HCT116 (cell line): ENCODE measurements around the gene PRXL2A.

ENCODE experiments used
- ELF1 ChIP-seq: IDR thresholded peaks from 2 replicates; pipeline ENCODE4 v1.6.1; 2012; ENCODE audit warnings: low read depth, borderline replicate concordance
- POLR2A ChIP-seq: IDR thresholded peaks from 2 replicates; pipeline ENCODE4 v1.7.0; 2011; ENCODE audit warnings: borderline replicate concordance; ENCODE audit not compliant: insufficient read depth, insufficient read length; ENCODE audit errors: extremely low read depth
- POLR2AphosphoS5 ChIP-seq: IDR thresholded peaks from 2 replicates; pipeline ENCODE4 v1.6.1; 2011; ENCODE audit warnings: mild to moderate bottlenecking, low read depth, low read length, moderate library complexity
- SP1 ChIP-seq: IDR thresholded peaks from 2 replicates; pipeline ENCODE4 v1.6.1; 2012; ENCODE audit warnings: low read depth
- ZNF274 ChIP-seq: fragments of 200-500 bp; sonication (Bioruptor generic); IDR thresholded peaks from 2 replicates; pipeline ENCODE4 v1.6.1; 2014; ENCODE audit warnings: mild to moderate bottlenecking, low read depth, low read length, inconsistent platforms
- TF ChIP-seq, protein P1 (sequence below), 3 experiments: fragments of 200-600 bp in 1 of 3; sonication (generic) in 1 of 3; IDR thresholded peaks in 2 of 3; conservative IDR thresholded peaks in 1 of 3; 2 replicates each; pipeline ENCODE4 v1.5.1; 2012 to 2017; ENCODE audit warnings: low read depth in 2 of 3, low read length in 2 of 3, antibody characterized with exemption in 1 of 3, borderline replicate concordance in 1 of 3, control low read depth in 1 of 3, mild to moderate bottlenecking in 1 of 3, mixed read lengths in 1 of 3, mixed run types in 1 of 3, moderate library complexity in 1 of 3; ENCODE audit not compliant: insufficient read depth in 1 of 3
- TF ChIP-seq, protein P2 (sequence below): IDR thresholded peaks from 2 replicates; pipeline ENCODE4 v1.6.1; 2012; ENCODE audit warnings: low read depth
- TF ChIP-seq, protein P3 (sequence below): IDR thresholded peaks from 2 replicates; pipeline ENCODE4 v1.6.1; 2012
- TF ChIP-seq, protein P4 (sequence below): IDR thresholded peaks from 2 replicates; pipeline ENCODE4 v1.6.1; 2012

DNA sequence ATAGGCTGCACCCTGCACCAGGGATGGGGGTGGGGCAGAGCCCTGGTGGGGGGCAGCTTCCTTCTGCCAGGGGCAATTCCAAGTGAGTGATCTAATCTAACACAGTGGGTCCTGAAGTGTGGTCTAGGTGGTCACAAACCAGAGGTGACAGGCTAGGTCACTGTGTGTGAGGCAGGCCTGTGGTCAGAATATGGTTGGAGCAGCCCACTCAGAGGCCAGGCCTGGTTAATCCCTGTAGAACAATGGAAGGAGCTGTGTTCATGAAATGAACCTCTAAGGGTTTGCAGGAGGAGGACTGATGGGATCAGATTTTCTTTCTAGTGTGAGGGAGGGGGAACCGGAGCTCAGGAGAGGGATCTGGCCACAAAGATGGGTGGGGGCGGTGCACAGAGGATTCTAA, 35.8 kb downstream of the PRXL2A start:
- TF ChIP-seq, protein P1, sequence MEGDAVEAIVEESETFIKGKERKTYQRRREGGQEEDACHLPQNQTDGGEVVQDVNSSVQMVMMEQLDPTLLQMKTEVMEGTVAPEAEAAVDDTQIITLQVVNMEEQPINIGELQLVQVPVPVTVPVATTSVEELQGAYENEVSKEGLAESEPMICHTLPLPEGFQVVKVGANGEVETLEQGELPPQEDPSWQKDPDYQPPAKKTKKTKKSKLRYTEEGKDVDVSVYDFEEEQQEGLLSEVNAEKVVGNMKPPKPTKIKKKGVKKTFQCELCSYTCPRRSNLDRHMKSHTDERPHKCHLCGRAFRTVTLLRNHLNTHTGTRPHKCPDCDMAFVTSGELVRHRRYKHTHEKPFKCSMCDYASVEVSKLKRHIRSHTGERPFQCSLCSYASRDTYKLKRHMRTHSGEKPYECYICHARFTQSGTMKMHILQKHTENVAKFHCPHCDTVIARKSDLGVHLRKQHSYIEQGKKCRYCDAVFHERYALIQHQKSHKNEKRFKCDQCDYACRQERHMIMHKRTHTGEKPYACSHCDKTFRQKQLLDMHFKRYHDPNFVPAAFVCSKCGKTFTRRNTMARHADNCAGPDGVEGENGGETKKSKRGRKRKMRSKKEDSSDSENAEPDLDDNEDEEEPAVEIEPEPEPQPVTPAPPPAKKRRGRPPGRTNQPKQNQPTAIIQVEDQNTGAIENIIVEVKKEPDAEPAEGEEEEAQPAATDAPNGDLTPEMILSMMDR (IDR thresholded peaks at IDR 0.05 in 2 of 3, conservative IDR thresholded peaks at IDR 0.05 in 1 of 3; ENCODE audit: borderline replicate concordance in 1 of 3, insufficient read depth in 1 of 3, low read depth in 2 of 3, low read length in 2 of 3) = no peak
- TF ChIP-seq POLR2AphosphoS5 (no peak), POLR2A (no peak), ZNF274 (no peak), ELF1 (no peak), SP1 (no peak)
- TF ChIP-seq, protein P2, sequence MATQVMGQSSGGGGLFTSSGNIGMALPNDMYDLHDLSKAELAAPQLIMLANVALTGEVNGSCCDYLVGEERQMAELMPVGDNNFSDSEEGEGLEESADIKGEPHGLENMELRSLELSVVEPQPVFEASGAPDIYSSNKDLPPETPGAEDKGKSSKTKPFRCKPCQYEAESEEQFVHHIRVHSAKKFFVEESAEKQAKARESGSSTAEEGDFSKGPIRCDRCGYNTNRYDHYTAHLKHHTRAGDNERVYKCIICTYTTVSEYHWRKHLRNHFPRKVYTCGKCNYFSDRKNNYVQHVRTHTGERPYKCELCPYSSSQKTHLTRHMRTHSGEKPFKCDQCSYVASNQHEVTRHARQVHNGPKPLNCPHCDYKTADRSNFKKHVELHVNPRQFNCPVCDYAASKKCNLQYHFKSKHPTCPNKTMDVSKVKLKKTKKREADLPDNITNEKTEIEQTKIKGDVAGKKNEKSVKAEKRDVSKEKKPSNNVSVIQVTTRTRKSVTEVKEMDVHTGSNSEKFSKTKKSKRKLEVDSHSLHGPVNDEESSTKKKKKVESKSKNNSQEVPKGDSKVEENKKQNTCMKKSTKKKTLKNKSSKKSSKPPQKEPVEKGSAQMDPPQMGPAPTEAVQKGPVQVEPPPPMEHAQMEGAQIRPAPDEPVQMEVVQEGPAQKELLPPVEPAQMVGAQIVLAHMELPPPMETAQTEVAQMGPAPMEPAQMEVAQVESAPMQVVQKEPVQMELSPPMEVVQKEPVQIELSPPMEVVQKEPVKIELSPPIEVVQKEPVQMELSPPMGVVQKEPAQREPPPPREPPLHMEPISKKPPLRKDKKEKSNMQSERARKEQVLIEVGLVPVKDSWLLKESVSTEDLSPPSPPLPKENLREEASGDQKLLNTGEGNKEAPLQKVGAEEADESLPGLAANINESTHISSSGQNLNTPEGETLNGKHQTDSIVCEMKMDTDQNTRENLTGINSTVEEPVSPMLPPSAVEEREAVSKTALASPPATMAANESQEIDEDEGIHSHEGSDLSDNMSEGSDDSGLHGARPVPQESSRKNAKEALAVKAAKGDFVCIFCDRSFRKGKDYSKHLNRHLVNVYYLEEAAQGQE = no peak
- TF ChIP-seq, protein P3, sequence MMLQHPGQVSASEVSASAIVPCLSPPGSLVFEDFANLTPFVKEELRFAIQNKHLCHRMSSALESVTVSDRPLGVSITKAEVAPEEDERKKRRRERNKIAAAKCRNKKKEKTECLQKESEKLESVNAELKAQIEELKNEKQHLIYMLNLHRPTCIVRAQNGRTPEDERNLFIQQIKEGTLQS = no peak
- TF ChIP-seq, protein P4, sequence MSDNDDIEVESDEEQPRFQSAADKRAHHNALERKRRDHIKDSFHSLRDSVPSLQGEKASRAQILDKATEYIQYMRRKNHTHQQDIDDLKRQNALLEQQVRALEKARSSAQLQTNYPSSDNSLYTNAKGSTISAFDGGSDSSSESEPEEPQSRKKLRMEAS = no peak
